Skeletal muscle tissue (tissue), 4 donors: ENCODE data around the gene TAF6L. TPM values are rescaled to one million over a fixed set of nuclear protein-coding genes. Genes with fewer than 3 reads are reported as not detected.
A peak's percentile ranks its signal among the peaks of the same experiment; 100 is the strongest.
"Not testable (repeated sequence)": the region's sequence is repeated elsewhere in the genome, so short reads cannot be mapped to it uniquely, and the experiment has no call there.

Source experiments
- H3K27ac ChIP-seq: one replicate; pipeline ENCODE4 v1.7.0; 2013; ENCODE audit warnings: mild to moderate bottlenecking, low read depth, low read length, inconsistent platforms
- H3K27me3 ChIP-seq, 3 donors: one replicate each; pipeline ENCODE4 v1.7.0; 2013; ENCODE audit warnings: low read length in 3 of 3; ENCODE audit not compliant: control insufficient read depth in 3 of 3, insufficient read depth in 3 of 3
- H3K36me3 ChIP-seq, 3 donors: one replicate each; pipeline ENCODE4 v1.7.0; 2013; ENCODE audit warnings: low read length in 3 of 3; ENCODE audit not compliant: control insufficient read depth in 3 of 3, insufficient read depth in 3 of 3
- H3K4me1 ChIP-seq, 3 donors: one replicate each; pipeline ENCODE4 v1.7.0; 2013; ENCODE audit warnings: low read length in 3 of 3, mild to moderate bottlenecking in 3 of 3; ENCODE audit not compliant: control insufficient read depth in 3 of 3, insufficient read depth in 3 of 3
- H3K4me3 ChIP-seq, 3 donors: one replicate each; pipeline ENCODE4 v1.7.0; 2013; ENCODE audit warnings: low read length in 3 of 3
- H3K9ac ChIP-seq, 3 donors: one replicate each; pipeline ENCODE4 v1.7.0; 2013; ENCODE audit warnings: low read length in 3 of 3, mild to moderate bottlenecking in 3 of 3, moderate library complexity in 2 of 3, low read depth in 1 of 3
- H3K9me3 ChIP-seq, 3 donors: one replicate each; pipeline ENCODE4 v1.7.0; 2013; ENCODE audit warnings: low read length in 3 of 3; ENCODE audit not compliant: control insufficient read depth in 3 of 3
- total RNA-seq: library from RNA; depleted of rRNA; stranded (reverse); fragments of >200 nt; gene quantifications from one replicate; pipeline ENCODE4 v1.2.3, GENCODE V29; 2014
- donor health status: Osteomylitis.

The TAF6L gene
- total RNA-seq, 1 donor from 2014 or later, result 11.5 TPM

- Histone ChIP-seq H3K9me3 (no peaks in the 10 kb centered on the region), H3K4me1 (peaks cover 15 to 24% (median 17%) of the 10 kb centered on the region in 3 donors)
Observed at GRCh38 chr11:62753736-62754603, 17.2 kb upstream of the TAF6L start, which contains the start of gene ZBTB3. Gene ZBTB3, minus strand, starts transcription at chr11:62754160. Its CDS starts 496 bp downstream, at chr11:62753664.

GRCh38 chr11:62755086-62755615 is 16.0 kb upstream of the TAF6L start:
- H3K9ac ChIP-seq, result no peak overlapping the region

More at GRCh38 chr11:62753736-62754603, 17.2 kb upstream of the TAF6L start, which contains the start of gene ZBTB3:
- Histone ChIP-seq H3K9ac (peak within 1 kb of the TSS; percentile 84 to 99 (median 93)), H3K27me3 (no peaks in the 10 kb centered on the region), H3K4me3 (peak within 1 kb of the TSS; percentile 93 to 99 (median 95)), H3K27ac (peak within 1 kb of the TSS; percentile 89), H3K36me3 (peaks cover 9 to 14% (median 13%) of the 10 kb centered on the region in 3 donors)

GRCh38 chr11:62757846-62758788 is 13.1 kb upstream of the TAF6L start:
- no peak overlapping the region for H3K4me3 ChIP-seq
- no peaks in the 10 kb centered on the region for H3K9me3 ChIP-seq
- H3K4me1 ChIP-seq, result peaks cover 18 to 30% (median 22%) of the 10 kb centered on the region in 3 donors
- no peaks in the 10 kb centered on the region for H3K27me3 ChIP-seq
- peaks cover 5 to 8% (median 5%) of the 10 kb centered on the region in 3 donors for H3K36me3 ChIP-seq
- H3K27ac ChIP-seq, result no peak overlapping the region
- H3K9ac ChIP-seq, result no peak overlapping the region

More at GRCh38 chr11:62755086-62755615, 16.0 kb upstream of the TAF6L start:
- Histone ChIP-seq H3K27ac (no peak overlapping the region), H3K36me3 (peaks cover 9 to 14% (median 13%) of the 10 kb centered on the region in 3 donors), H3K4me1 (peaks cover 15 to 24% (median 17%) of the 10 kb centered on the region in 3 donors), H3K4me3 (no peak overlapping the region), H3K27me3 (no peaks in the 10 kb centered on the region), H3K9me3 (no peaks in the 10 kb centered on the region)

GRCh38 chr11:62760867-62761227 is 10.3 kb upstream of the TAF6L start:
- Histone ChIP-seq H3K4me1 (peaks cover 13 to 15% (median 13%) of the 10 kb centered on the region in 3 donors), H3K36me3 (peaks cover 9 to 11% (median 9%) of the 10 kb centered on the region in 3 donors), H3K4me3 (peak overlapping the region; percentile 38 to 97 (median 94))
- H3K27me3 ChIP-seq, H3K9me3 ChIP-seq, H3K27ac ChIP-seq, H3K9ac ChIP-seq: not testable (repeated sequence)

GRCh38 chr11:62770778-62771143 is 435 bp upstream of the TAF6L start:
- Histone ChIP-seq H3K4me1 (peaks cover 16 to 27% (median 16%) of the 10 kb centered on the region in 3 donors), H3K9ac (peak overlapping the region; percentile 86 to 94 (median 90)), H3K27me3 (no peaks in the 10 kb centered on the region), H3K36me3 (peaks cover 15 to 29% (median 23%) of the 10 kb centered on the region in 3 donors), H3K9me3 (no peaks in the 10 kb centered on the region), H3K4me3 (peak overlapping the region; percentile 68 to 93 (median 74)), H3K27ac (peak overlapping the region; percentile 95)

GRCh38 chr11:62774407-62774806 is 3.2 kb downstream of the TAF6L start:
- H3K4me1 ChIP-seq, result peaks cover 15 to 26% (median 16%) of the 10 kb centered on the region in 3 donors
- no peaks in the 10 kb centered on the region for H3K9me3 ChIP-seq
- H3K27me3 ChIP-seq, result no peaks in the 10 kb centered on the region
- H3K27ac ChIP-seq, result no peak overlapping the region
- H3K36me3 ChIP-seq, result peaks cover 30 to 40% (median 39%) of the 10 kb centered on the region in 3 donors
- no peak overlapping the region for H3K4me3 ChIP-seq
- peak overlapping the region in 1 of 3 donors; percentile 12 for H3K9ac ChIP-seq

GRCh38 chr11:62775646-62776045 is 4.5 kb downstream of the TAF6L start:
- H3K4me3 ChIP-seq, result no peak overlapping the region
- H3K9ac ChIP-seq, result no peak overlapping the region
- no peaks in the 10 kb centered on the region for H3K9me3 ChIP-seq
- H3K27ac ChIP-seq, result no peak overlapping the region
- H3K27me3 ChIP-seq, result no peaks in the 10 kb centered on the region
- peaks cover 32 to 40% (median 39%) of the 10 kb centered on the region in 3 donors for H3K36me3 ChIP-seq
- H3K4me1 ChIP-seq, result peaks cover 4 to 13% (median 6%) of the 10 kb centered on the region in 3 donors

- peaks cover 41 to 48% (median 46%) of the 10 kb centered on the region in 3 donors for H3K36me3 ChIP-seq
- H3K9me3 ChIP-seq, result no peaks in the 10 kb centered on the region
- H3K4me3 ChIP-seq, result no peak overlapping the region
- peaks cover 0 to 2% (median under 1%) of the 10 kb centered on the region in 3 donors for H3K4me1 ChIP-seq
- H3K27me3 ChIP-seq, result no peaks in the 10 kb centered on the region
- peak overlapping the region in 1 of 3 donors; percentile 33 for H3K9ac ChIP-seq
- H3K27ac ChIP-seq, result no peak overlapping the region
Observed at GRCh38 chr11:62777389-62777788, 6.2 kb downstream of the TAF6L start.

- Histone ChIP-seq H3K27me3 (no peaks in the 10 kb centered on the region), H3K36me3 (peaks cover 45 to 52% (median 51%) of the 10 kb centered on the region in 3 donors), H3K9me3 (no peaks in the 10 kb centered on the region), H3K27ac (no peak overlapping the region), H3K4me3 (no peak overlapping the region), H3K4me1 (no peaks in the 10 kb centered on the region), H3K9ac (peak overlapping the region in 1 of 3 donors; percentile 40)
Observed at GRCh38 chr11:62778441-62778840, 7.2 kb downstream of the TAF6L start.
